Suprapubic skin (tissue), 3 donors: ENCODE measurements around the gene NDST3.

Experiments used
- EP300 ChIP-seq: sonication (generic); formaldehyde crosslinking; IDR thresholded peaks from one replicate; pipeline ENCODE4 v1.6.1; 2017; ENCODE audit warnings: antibody characterized with exemption
- TF ChIP-seq, protein P1 (sequence below), 2 donors: fragments of 200-600 bp in 1 of 2; fragments of 450-650 bp in 1 of 2; sonication (generic) in 1 of 2; IDR thresholded peaks; one replicate each; pipeline ENCODE4 v1.5.1; 2016 to 2019; ENCODE audit warnings: antibody characterized with exemption in 2 of 2, mild to moderate bottlenecking in 1 of 2, moderate library complexity in 1 of 2

DNA sequence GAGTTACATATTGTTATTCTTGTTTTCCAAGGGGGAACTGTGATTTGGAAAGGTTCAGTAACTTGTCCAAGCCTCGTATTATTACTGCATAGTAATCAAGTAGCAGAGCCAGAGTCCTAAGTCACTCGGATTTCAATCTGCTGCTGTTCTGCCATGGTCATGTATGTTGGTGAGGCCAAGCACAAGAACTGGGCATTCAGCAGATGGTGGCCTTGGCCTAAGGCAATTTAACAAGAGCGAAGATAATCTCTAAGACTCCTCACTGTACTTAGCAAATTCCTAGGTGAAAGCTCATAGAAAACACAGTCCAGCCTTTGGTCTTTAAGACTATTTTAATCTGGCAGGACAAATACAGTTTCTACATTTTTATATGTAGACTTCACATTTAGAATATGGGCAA is 64.8 kb downstream of the NDST3 start:
- TF ChIP-seq, protein P1, sequence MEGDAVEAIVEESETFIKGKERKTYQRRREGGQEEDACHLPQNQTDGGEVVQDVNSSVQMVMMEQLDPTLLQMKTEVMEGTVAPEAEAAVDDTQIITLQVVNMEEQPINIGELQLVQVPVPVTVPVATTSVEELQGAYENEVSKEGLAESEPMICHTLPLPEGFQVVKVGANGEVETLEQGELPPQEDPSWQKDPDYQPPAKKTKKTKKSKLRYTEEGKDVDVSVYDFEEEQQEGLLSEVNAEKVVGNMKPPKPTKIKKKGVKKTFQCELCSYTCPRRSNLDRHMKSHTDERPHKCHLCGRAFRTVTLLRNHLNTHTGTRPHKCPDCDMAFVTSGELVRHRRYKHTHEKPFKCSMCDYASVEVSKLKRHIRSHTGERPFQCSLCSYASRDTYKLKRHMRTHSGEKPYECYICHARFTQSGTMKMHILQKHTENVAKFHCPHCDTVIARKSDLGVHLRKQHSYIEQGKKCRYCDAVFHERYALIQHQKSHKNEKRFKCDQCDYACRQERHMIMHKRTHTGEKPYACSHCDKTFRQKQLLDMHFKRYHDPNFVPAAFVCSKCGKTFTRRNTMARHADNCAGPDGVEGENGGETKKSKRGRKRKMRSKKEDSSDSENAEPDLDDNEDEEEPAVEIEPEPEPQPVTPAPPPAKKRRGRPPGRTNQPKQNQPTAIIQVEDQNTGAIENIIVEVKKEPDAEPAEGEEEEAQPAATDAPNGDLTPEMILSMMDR (IDR thresholded peaks at IDR 0.05) = no peak
- TF ChIP-seq EP300 = no peak
